Cardiac fibroblast (primary cell): ENCODE data around the gene JCAD.

Experiments
- DNase-seq, 2 donors: peaks; one replicate each; pipeline versions ENCODE4 v3.0.0 to v3.0.0-alpha.2; 2010; ENCODE audit warnings: low read depth in 2 of 2
- H3K4me3 ChIP-seq, 2 donors: replicated peaks in 1 of 2; 1 replicate in 1 of 2; 2 replicates in 1 of 2; pipeline ENCODE4 v1.5.1; 2011; ENCODE audit warnings: low read depth in 2 of 2, low read length in 2 of 2, mild to moderate bottlenecking in 2 of 2, moderate library complexity in 1 of 2
- CTCF ChIP-seq: IDR thresholded peaks from one replicate; pipeline ENCODE4 v1.5.1; 2011; ENCODE audit warnings: low read depth, mild to moderate bottlenecking, low read length, inconsistent platforms

JCAD gene

GRCh38 chr10:30055226-30055662 is 4.1 kb downstream of the JCAD start:
- H3K4me3 ChIP-seq, result no peak overlapping the region
- peak; percentile 32 to 49 for DNase-seq
- TF ChIP-seq CTCF, result no peak

GRCh38 chr10:30052062-30052461 is 7.3 kb downstream of the JCAD start:
- DNase-seq, result peak in 1 of 2 donors; percentile 16
- no peak for TF ChIP-seq CTCF
- no peak overlapping the region for H3K4me3 ChIP-seq

DNA sequence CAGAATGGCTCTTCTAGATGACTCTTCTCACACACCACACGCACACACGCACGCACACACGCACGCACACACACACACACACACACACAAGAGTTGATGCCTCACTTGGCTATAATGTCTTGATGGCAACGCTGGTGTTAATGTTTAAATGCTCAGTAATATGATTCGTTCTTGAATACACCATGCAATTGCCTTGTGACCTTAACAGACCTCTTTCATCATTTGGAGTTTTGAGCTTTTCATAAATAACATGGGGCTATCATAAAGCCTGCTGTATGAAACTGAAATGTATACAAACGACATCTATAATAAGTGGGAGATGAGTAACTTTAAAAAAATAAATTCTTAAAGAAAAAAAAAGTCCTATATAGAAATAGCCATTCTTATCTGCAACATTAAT is 8.2 kb downstream of the JCAD start:
- DNase-seq, result no peak
- TF ChIP-seq CTCF, result no peak
- H3K4me3 ChIP-seq, result no peak overlapping the region

GRCh38 chr10:30050411-30050810 is 9.0 kb downstream of the JCAD start:
- TF ChIP-seq CTCF, result no peak

GRCh38 chr10:30048768-30049517 is 10.4 kb downstream of the JCAD start:
- TF ChIP-seq CTCF, result no peak
- no peak overlapping the region for H3K4me3 ChIP-seq
- DNase-seq, result no peak

More at GRCh38 chr10:30050411-30050810, 9.0 kb downstream of the JCAD start:
- H3K4me3 ChIP-seq, result no peak overlapping the region
- no peak for DNase-seq

DNA sequence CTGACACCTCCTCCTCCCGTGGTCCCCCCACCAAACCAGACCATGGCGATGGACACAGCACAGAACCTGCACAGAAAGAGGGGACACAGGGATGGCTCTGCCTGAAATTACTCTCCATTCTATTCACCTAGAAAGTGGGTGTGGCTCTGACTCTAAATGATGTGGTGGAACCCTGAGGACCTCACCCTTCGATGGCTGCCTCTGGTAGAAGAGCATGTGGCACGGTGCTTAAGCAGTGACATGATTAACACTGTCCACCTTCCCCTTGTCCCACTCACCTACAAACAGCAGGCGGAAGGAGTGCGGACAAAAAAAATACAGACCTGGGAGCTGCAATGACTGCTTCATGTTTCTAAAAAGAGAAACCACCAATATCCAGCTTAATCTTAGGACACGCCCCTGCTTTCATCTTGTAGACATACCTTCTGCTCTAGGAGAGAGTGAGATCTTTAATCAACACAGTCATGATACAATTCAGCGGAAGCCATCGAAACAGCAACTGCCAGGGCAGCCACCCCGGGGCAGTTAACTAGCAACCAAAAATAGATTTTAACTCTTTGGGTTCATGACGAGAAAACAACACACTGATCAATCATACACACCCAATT is 11.4 kb downstream of the JCAD start:
- no peak overlapping the region for H3K4me3 ChIP-seq
- no peak for TF ChIP-seq CTCF
- DNase-seq, result no peak
